ENCODE measurements around the gene FBXL19. TPM values are rescaled to one million over a fixed set of nuclear protein-coding genes. Genes with fewer than 3 reads are reported as not detected.

FBXL19 gene
- total and polyA plus RNA-seq, 2 of the 13 experiments (the other 11 are each of a cell fraction or from before 2014, with no cell fraction given) = 6.0 to 13.7 TPM

DNA sequence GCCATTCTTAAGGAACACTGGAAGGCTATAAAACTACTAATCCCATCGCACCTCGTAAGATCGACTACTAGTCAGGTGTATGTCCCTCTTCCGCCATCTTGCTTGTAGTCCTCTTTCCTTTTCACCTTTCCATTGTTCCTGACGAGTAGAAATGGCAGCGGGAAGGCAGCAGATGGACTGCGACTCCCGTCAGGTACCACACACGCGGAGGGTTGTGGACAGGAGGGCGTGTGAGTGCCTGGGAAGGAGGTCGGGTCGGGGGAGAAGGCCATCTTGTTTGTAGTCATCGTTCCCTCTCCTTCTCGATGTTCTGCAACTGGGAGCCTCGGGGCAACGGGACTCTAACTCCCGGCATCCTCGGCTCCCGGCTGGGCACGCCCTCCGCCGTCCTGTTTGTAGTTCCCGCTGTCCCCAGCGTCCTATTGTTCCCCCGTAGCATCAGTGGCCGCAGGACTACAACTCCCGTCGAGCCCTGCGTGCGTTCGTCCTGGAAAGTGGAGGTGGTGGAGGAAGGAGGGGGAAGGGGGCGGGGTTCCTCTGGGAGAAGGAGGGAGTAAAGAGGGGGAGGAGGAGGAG, 324 bp upstream of the FBXL19 start (continued):
- TF ChIP-seq, protein P1, sequence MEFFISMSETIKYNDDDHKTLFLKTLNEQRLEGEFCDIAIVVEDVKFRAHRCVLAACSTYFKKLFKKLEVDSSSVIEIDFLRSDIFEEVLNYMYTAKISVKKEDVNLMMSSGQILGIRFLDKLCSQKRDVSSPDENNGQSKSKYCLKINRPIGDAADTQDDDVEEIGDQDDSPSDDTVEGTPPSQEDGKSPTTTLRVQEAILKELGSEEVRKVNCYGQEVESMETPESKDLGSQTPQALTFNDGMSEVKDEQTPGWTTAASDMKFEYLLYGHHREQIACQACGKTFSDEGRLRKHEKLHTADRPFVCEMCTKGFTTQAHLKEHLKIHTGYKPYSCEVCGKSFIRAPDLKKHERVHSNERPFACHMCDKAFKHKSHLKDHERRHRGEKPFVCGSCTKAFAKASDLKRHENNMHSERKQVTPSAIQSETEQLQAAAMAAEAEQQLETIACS (CRISPR knock-in tag; IDR thresholded peaks at IDR 0.05) = peak; percentile 14; the same call in 1 of the 2 replicates
- TF ChIP-seq ZNF766 (CRISPR knock-in tag; IDR thresholded peaks at IDR 0.05; ENCODE audit: borderline replicate concordance) (0 out of 2 replicates have a peak, but pooled peaks have one; percentile 61), ZEB1 (IDR thresholded peaks at IDR 0.05; ENCODE audit: insufficient replicate concordance, low read depth) (peak; percentile 63), RFX3 (CRISPR knock-in tag; IDR thresholded peaks at IDR 0.05) (no peak), ZNF652 (CRISPR knock-in tag; IDR thresholded peaks at IDR 0.05; ENCODE audit: borderline replicate concordance, low read depth) (0 out of 2 replicates have a peak, but pooled peaks have one; percentile 37), NR2F2 (IDR thresholded peaks at IDR 0.05; ENCODE audit: borderline replicate concordance, low read depth) (peak; percentile 33; the same call in 1 of the 2 replicates), ZMYM2 (CRISPR knock-in tag; IDR thresholded peaks at IDR 0.05) (no peak), MED8 (CRISPR knock-in tag; IDR thresholded peaks at IDR 0.05; ENCODE audit: insufficient replicate concordance) (no peak), FOXK1 (CRISPR knock-in tag; IDR thresholded peaks at IDR 0.05; ENCODE audit: borderline replicate concordance, low read depth) (peak; percentile 47; the same call in 1 of the 2 replicates), RORA (CRISPR knock-in tag; IDR thresholded peaks at IDR 0.05) (no peak), ZNF772 (CRISPR knock-in tag; IDR thresholded peaks at IDR 0.05) (peak; percentile 44; the same call in 1 of the 2 replicates), ZNF431 (CRISPR knock-in tag; IDR thresholded peaks at IDR 0.05; ENCODE audit: borderline replicate concordance, low read depth) (no peak), GLI4 (CRISPR knock-in tag; IDR thresholded peaks at IDR 0.05; ENCODE audit: borderline replicate concordance) (no peak), JUNB (CRISPR knock-in tag; IDR thresholded peaks at IDR 0.05; ENCODE audit: borderline replicate concordance) (no peak)
- TF ChIP-seq, protein P2, sequence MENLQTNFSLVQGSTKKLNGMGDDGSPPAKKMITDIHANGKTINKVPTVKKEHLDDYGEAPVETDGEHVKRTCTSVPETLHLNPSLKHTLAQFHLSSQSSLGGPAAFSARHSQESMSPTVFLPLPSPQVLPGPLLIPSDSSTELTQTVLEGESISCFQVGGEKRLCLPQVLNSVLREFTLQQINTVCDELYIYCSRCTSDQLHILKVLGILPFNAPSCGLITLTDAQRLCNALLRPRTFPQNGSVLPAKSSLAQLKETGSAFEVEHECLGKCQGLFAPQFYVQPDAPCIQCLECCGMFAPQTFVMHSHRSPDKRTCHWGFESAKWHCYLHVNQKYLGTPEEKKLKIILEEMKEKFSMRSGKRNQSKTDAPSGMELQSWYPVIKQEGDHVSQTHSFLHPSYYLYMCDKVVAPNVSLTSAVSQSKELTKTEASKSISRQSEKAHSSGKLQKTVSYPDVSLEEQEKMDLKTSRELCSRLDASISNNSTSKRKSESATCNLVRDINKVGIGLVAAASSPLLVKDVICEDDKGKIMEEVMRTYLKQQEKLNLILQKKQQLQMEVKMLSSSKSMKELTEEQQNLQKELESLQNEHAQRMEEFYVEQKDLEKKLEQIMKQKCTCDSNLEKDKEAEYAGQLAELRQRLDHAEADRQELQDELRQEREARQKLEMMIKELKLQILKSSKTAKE (CRISPR knock-in tag; IDR thresholded peaks at IDR 0.05; ENCODE audit: borderline replicate concordance) = no peak
- TF ChIP-seq, protein P3, sequence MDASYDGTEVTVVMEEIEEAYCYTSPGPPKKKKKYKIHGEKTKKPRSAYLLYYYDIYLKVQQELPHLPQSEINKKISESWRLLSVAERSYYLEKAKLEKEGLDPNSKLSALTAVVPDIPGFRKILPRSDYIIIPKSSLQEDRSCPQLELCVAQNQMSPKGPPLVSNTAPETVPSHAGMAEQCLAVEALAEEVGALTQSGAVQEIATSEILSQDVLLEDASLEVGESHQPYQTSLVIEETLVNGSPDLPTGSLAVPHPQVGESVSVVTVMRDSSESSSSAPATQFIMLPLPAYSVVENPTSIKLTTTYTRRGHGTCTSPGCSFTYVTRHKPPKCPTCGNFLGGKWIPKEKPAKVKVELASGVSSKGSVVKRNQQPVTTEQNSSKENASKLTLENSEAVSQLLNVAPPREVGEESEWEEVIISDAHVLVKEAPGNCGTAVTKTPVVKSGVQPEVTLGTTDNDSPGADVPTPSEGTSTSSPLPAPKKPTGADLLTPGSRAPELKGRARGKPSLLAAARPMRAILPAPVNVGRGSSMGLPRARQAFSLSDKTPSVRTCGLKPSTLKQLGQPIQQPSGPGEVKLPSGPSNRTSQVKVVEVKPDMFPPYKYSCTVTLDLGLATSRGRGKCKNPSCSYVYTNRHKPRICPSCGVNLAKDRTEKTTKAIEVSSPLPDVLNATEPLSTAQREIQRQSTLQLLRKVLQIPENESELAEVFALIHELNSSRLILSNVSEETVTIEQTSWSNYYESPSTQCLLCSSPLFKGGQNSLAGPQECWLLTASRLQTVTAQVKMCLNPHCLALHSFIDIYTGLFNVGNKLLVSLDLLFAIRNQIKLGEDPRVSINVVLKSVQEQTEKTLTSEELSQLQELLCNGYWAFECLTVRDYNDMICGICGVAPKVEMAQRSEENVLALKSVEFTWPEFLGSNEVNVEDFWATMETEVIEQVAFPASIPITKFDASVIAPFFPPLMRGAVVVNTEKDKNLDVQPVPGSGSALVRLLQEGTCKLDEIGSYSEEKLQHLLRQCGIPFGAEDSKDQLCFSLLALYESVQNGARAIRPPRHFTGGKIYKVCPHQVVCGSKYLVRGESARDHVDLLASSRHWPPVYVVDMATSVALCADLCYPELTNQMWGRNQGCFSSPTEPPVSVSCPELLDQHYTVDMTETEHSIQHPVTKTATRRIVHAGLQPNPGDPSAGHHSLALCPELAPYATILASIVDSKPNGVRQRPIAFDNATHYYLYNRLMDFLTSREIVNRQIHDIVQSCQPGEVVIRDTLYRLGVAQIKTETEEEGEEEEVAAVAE (CRISPR knock-in tag; IDR thresholded peaks at IDR 0.05; ENCODE audit: borderline replicate concordance) = 0 out of 2 replicates have a peak, but pooled peaks have one; percentile 17
- TF ChIP-seq, protein P4, sequence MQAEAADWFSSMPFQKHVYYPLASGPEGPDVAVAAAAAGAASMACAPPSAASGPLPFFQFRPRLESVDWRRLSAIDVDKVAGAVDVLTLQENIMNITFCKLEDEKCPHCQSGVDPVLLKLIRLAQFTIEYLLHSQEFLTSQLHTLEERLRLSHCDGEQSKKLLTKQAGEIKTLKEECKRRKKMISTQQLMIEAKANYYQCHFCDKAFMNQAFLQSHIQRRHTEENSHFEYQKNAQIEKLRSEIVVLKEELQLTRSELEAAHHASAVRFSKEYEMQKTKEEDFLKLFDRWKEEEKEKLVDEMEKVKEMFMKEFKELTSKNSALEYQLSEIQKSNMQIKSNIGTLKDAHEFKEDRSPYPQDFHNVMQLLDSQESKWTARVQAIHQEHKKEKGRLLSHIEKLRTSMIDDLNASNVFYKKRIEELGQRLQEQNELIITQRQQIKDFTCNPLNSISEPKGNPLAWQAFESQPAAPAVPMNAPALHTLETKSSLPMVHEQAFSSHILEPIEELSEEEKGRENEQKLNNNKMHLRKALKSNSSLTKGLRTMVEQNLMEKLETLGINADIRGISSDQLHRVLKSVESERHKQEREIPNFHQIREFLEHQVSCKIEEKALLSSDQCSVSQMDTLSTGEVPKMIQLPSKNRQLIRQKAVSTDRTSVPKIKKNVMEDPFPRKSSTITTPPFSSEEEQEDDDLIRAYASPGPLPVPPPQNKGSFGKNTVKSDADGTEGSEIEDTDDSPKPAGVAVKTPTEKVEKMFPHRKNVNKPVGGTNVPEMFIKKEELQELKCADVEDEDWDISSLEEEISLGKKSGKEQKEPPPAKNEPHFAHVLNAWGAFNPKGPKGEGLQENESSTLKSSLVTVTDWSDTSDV (CRISPR knock-in tag; IDR thresholded peaks at IDR 0.05) = no peak
- TF ChIP-seq, protein P5, sequence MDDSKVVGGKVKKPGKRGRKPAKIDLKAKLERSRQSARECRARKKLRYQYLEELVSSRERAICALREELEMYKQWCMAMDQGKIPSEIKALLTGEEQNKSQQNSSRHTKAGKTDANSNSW (CRISPR knock-in tag; IDR thresholded peaks at IDR 0.05; ENCODE audit: borderline replicate concordance) = peak; percentile 45; the same call in 1 of the 2 replicates

Data from HepG2 (cell line).